GM18909 (cell line): Measurements from ENCODE around the gene VAV2.
"Not testable (repeated sequence)": the region's sequence is repeated elsewhere in the genome, so short reads cannot be mapped to it uniquely, and the experiment has no call there.

ENCODE experiments used
- ATAC-seq: cut with Tn5 transposase; IDR thresholded peaks from one replicate; pipeline ENCODE4 v1.9.1; 2021; ENCODE audit warnings: mild to moderate bottlenecking; ENCODE audit not compliant: unreplicated experiment, poor library complexity

Gene VAV2

DNA sequence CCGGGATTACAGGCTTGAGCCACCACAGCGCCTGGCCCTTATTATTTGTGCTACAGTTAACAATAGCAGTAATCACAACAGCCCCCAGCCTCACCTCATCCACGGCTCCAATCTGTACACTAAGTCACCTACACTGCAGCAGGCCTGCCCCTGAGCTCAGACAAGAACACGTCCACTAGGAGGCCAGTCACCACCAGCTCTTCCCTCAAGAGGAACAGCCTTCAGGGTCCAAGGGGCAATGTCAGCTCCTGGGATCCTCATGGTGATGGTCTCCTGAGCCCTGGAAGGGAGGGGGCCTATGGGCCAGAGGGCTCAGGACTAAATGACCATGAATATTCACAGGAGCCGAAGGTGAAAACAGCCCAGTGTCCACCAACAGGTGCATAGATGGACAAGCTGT lies 67.7 kb downstream of the VAV2 start:
- no peak for ATAC-seq

DNA sequence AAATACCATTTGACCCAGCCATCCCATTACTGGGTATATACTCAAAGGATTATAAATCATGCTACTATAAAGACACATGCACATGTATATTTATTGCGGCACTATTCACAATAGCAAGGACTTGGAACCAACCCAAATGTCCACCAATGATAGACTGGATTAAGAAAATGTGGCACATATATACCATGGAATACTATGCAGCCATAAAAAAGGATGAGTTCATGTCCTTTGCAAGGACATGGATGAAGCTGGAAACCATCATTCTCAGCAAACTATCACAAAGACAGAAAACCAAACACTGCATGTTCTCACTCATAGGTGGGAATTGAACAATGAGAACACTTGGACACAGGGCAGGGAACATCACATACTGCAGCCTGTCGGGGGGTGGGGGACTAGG lies 68.5 kb downstream of the VAV2 start:
- not testable (repeated sequence) for ATAC-seq

DNA sequence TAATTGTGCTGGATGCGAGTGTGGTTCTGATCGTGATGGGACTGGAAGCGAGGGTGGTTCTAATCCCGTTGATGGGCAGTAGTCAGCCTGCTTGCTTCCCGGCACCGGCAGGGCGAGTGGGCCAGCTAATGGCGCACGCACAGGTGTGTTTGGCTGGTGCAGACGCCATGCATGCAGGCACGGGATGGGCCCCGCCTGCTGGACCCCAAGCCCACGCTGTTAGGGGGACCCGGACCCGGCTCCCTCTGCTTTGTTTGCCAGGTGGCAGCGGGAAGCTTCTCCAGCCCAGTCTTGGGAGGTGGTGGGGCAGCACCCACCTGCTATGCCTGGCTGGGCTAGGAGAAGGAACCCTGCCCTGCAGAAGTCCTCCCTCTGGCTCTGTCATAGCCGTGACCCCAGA lies 70.3 kb downstream of the VAV2 start:
- no peak for ATAC-seq

DNA sequence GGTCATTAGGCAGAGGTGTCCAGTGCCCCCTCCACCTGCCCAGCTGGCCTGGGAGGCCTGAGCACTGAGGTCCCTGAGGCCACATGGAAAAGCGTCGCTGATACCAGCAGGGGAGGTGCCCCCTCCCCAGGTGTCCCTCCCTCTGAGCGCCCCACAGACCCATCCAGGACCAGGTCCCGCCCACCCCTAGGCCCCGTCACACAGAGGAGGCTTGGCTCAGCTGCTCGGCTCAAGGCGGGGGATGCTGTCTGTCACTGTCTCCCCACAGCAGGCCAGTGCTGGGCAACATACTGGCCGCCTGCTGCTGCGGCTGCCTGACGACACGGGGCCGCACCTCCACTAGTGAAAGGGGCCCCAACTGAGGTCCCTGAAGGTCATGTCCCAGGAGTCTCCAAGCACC lies 71.7 kb downstream of the VAV2 start:
- no peak for ATAC-seq

DNA sequence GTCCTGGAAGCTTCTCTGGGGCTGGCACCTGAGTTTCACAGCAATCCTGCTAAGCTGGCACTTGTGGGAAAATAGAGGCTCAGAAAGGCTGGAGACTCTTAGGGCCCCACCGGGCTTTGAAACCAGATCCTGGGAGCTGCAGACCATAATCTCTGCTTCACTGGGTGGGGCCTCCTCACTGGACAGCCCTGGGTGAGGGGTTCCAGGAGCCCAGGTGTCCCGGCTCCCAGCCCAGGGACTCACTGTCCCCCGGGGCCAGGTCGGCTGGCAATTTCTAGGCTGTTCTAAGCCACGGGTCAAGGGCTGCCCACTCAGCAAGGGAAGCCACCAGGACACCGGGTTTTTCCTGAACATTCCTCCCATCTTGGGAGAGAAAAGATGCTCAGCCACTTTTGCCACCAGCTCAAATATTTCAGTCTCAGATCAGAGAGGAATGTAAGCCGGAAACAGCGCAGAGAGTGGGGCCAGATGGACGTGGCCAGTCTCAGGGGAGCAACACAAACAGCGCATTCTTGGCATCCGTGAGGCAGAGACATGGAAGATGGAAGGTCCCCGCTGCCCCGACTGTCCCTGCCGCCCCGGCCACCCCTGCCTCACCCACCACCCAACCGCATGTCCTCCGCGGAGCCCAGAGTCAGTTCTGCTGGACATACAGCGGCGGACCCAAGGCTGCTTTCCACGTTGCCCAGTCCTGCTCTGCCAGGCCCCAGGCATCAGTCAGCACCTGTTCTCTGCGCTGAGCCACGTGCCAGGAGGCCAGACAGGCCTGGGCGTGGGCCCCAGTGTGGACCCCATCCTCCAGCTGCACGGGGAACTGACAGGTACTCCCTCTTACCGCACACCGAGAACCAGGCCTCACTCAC lies 72.6 kb downstream of the VAV2 start:
- no peak for ATAC-seq

- ATAC-seq: no peak
Observed at GRCh38 chr9:133918111-133918813, 73.9 kb downstream of the VAV2 start.

DNA sequence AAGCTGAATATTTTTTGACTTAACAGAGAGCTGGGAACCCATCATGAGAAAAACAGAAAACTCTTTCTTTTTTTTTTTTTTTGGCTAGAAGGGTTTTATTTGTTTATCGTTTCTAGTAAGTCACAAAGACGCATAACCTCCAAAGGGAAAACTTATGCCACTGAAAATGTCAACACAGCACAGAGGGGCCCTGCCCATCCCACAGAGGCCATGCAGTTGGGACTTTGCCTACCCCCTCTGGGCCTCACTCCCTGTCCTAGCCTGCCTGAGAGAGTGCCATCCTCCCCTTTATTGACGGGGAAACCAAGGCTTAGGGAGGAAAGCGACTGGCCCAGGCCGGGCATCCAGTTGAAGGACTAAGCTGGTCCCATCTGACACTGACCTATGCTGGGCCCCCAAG lies 74.7 kb downstream of the VAV2 start:
- no peak for ATAC-seq

GRCh38 chr9:133916159-133916541 lies 76.0 kb downstream of the VAV2 start:
- ATAC-seq: no peak

- ATAC-seq: no peak
Observed at GRCh38 chr9:133915534-133916158, 76.5 kb downstream of the VAV2 start.

GRCh38 chr9:133914442-133915342 lies 77.4 kb downstream of the VAV2 start:
- ATAC-seq: no peak

DNA sequence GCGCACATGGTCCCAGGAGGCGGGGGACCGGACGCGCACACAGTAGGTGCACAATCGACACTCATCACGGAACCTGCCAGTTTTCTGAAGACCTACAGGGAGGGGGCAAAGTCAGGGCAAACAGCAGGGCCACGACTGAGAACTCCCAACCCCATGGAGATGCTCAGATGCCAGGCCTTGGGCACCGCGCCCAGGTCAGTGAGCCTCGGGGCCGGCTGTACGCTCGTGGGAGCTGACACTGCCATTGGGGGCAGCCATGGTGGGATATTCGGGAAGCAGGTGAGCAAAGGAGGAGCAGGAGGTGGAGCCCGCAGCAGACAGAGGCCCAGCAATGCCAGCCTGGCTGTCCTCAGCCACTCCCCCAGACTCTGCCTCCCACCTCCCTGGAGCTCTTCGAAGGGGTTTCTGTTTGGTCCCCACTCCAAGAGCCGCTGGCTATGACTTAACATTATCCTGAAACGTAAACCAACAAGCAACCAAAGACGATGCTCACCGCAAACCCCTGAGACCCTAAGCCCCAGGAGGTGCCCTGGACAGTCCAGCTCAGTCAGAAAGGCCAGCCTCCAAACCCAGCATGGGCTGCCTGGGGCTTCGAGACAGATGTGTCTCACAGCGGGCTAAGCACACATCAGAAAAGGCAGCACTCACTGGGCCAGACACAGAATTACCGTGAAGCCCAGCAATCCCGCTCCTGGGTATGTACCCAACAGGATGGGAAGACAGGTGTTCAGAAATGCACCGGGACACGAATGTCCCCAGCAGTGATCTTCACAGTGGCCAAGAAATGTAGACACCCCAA lies 78.4 kb downstream of the VAV2 start:
- ATAC-seq: no peak

DNA sequence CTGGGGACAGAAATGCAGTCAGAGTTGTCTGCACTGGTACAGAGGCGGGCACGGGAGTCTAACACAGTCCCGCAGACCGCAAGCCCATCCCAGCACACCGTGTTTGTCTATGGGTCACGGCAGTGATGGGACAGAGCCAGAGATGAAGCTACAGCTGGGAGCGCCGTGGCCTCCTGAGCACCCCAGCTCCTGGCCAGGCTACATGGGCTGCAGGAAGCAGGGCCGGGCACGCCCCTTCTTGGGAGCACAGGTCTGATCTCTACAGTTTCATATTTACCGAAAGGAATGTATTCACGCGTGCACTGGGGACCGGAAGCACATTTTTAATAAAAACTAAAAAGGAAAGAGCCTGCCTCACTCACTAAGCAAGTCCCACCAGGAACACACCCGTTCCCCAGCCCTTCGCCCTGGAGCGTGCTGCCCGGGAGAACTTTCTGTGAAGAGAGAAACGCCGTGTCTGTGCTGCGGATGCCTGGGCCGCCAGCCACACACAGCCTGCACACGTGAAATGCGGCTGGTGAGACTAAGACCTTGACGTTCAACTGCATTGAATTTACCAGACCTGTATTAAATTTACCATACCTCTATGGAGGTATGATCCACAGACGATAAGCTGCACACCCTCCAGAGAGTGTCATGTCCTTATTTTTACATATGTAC lies 81.1 kb downstream of the VAV2 start:
- ATAC-seq: no peak

GRCh38 chr9:133906932-133907910 lies 84.9 kb downstream of the VAV2 start:
- no peak for ATAC-seq

DNA sequence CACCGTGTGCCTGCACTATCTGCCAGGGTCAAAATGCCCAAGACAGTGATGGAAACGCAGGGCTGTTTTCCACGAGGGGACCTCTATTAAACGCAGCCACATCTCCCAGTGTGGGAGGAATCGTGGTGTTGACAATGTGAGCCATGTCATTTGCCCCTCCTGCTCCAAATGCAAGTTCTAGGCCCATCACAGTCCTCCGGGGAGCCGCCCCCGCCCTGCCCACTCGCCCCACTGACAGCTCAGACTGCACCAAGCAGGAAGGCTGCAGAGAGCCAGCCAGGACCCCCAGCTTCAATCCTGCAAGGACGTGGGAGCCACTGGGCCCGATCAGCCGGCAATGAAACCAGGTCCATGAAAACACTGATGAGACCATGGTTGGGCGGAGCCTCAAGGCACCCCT lies 85.9 kb downstream of the VAV2 start:
- no peak for ATAC-seq

- no peak for ATAC-seq
Observed at GRCh38 chr9:133905493-133905892, 86.6 kb downstream of the VAV2 start.

DNA sequence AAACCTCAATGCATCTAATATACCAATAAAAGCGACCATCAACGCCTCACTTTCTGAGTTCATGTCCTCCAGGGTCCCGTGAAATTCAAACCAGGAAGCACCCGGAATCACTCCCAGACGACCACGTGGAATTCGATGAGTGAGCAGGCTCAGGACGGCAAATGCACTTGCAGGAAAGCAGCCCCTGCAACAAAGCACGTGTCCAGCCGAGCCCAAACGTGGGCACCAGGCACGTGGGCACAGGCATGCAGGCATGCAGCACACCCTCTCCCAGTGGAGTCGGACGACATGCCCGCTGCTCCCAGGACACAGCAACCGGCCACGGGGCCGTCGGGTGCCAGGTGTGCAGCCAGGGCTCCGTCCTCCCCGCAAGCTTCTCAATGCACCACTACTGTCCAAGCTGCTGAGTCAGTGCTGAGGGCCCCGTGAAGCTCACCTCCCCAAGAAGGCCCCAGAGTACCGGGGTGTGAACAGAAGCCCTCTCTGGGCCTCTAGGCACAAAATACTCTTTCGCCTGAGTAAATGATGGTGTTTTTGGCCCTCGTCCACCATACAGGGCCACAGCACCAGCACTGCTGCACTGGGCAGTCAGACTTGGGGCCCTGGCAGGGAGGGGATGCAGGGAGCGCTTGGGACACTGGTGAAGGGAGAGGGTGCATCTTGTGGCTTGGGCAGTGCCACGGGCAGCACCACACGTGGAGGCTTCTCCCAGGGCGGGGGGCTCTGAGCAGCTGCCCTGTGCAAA lies 87.6 kb downstream of the VAV2 start:
- ATAC-seq: no peak

DNA sequence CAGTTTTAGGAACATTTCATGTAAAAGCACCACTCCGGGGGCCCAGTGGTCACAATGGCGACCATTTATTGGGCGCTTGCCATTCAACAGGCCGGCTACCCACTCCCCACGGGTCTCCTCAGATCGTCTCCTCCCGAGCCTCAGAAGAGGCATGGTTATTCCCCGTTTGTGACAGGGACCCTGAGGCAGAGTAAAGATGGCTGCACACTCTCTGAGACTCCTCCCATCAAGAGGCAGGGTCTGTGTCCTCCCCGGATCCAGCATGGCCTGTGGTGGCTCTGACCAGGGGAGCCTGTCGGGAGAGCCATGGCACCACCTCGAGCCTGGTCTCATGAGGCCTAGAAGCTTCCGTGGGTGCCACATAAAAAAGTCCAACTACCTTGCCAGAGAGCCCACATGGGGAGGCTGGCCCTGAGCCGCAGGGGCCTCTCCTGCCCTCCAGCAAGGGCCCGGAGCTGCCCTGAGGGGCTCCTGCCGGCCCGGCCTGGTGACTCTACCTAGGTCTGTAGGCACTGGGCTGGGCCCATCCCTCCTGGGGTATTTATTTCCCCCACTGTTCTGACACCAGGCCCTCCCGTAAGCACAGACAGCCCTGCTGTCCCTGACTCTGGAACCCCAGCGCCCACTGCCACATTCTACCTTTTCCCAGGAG lies 90.8 kb downstream of the VAV2 start:
- no peak for ATAC-seq
